ENCODE results near the gene TNRC6C.

Gene TNRC6C

DNA sequence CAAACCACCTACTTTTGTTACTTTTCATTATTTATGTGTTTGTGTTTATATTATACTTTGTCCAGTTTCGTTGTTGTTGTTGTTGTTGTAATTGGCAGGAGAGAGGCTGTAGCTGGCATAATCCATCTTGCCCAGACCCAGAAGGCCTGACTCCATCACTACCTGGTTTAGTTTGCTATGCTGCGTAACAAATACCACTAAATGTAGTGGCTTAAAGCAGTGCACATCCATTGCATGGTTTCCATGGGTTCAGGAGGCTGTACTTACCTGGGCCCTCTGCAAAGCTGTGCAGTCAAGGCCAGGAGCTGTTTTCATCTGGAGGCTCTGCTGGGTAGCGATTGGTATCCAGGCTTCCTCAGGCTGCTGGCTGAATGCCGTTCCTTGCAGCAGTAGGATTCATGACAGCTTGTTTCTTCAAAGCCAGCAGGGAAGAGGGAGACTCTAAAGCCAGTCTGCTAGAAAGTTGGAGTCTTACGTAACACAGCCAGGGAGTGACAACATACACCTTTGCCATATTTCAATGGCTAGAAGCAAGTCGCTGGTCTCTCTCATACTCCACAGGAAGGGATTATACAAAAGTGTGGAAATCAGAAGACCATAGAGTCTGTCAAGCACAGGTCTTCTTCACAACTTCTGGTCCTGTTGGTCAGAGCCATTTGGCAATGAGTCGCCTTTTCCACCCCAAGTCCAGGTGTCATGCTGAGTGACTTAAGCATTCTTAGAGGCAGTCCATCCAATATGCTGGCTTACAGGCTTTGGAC, 41.1 kb downstream of the TNRC6C start:
- TF ChIP-seq, protein P1, sequence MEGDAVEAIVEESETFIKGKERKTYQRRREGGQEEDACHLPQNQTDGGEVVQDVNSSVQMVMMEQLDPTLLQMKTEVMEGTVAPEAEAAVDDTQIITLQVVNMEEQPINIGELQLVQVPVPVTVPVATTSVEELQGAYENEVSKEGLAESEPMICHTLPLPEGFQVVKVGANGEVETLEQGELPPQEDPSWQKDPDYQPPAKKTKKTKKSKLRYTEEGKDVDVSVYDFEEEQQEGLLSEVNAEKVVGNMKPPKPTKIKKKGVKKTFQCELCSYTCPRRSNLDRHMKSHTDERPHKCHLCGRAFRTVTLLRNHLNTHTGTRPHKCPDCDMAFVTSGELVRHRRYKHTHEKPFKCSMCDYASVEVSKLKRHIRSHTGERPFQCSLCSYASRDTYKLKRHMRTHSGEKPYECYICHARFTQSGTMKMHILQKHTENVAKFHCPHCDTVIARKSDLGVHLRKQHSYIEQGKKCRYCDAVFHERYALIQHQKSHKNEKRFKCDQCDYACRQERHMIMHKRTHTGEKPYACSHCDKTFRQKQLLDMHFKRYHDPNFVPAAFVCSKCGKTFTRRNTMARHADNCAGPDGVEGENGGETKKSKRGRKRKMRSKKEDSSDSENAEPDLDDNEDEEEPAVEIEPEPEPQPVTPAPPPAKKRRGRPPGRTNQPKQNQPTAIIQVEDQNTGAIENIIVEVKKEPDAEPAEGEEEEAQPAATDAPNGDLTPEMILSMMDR (IDR thresholded peaks at IDR 0.05; ENCODE audit: extremely low read depth, missing control alignments): no peak
- DNase-seq (ENCODE audit: low spot score): no peak

DNA sequence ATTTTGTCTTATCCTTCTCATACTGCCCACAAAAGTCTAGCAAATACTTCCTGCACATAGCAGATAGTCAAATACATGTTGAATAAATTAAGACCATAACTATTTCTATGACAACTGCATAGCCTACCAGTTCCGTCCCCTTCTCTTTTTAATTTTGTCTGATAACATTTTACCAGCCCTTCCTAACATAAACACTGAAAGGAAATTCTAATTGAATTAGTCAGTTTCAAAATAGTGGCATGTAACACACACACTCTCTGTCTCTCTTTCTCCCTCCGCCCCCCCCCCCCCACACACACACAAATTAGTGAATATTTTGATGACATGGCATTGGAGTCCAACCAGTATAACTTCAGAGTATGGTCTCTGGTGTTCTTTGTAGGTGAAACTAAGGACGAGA, 41.8 kb downstream of the TNRC6C start:
- DNase-seq (ENCODE audit: low spot score): no peak
- TF ChIP-seq, protein P1 (IDR thresholded peaks at IDR 0.05; ENCODE audit: extremely low read depth, missing control alignments): no peak

DNA sequence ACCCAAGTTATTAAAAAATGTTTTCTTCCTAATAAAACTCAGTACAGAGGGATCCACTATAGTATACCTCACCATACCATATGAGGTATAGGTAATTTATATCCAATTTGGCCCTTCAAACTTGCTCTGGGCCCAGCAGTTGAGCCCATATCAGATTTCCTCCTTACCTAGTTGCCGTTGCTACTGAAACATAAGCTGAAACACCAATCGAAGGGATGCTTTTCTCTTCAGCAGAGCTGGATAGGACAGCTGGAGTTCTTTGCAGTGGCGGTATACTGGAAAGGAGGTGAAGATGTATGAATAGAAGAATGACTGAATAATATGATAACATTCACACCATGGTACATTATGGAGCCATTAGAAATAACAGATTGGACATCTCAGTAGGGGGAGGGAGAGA, 42.7 kb downstream of the TNRC6C start:
- DNase-seq (ENCODE audit: low spot score): no peak
- TF ChIP-seq, protein P1 (IDR thresholded peaks at IDR 0.05; ENCODE audit: extremely low read depth, missing control alignments): no peak

DNA sequence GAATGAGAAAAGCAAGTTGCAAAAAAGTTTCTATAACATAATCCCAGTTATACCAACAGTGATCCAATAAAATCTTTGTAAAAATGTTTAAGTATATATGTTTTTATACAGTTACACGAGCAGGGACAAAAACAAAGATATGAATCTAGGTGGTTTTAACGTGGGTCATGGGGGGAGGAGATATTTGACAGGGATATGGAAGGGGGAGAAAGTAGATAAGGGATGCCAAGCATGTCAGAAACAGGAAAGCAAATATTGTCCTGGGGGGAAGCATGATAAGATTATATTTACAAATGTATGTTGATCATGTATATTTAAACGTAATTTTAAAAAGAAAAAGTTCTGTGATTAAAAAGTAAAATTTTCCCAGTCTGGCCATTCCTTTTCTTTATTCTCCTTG, 43.1 kb downstream of the TNRC6C start:
- TF ChIP-seq, protein P1 (IDR thresholded peaks at IDR 0.05; ENCODE audit: extremely low read depth, missing control alignments): no peak
- no peak for DNase-seq (ENCODE audit: low spot score)

DNA sequence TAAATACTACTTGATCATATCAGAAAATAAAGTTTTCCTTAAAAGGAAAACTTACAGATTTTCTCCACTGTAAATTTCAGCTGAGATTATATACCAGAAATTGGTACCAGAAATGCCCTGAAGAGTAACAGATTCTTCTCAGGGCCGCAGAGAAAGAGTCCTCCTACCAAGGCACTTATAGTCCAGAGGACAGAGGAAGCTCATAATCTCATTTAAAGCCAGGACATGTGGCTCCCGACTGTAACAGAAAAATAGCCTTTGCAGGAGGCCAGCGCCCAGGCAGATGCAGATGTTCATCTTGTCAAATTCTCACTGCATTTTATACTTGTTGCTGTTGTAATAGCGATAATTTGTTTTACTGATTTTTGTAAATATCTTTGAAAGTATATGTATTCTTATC, 43.7 kb downstream of the TNRC6C start:
- no peak for DNase-seq (ENCODE audit: low spot score)

DNA sequence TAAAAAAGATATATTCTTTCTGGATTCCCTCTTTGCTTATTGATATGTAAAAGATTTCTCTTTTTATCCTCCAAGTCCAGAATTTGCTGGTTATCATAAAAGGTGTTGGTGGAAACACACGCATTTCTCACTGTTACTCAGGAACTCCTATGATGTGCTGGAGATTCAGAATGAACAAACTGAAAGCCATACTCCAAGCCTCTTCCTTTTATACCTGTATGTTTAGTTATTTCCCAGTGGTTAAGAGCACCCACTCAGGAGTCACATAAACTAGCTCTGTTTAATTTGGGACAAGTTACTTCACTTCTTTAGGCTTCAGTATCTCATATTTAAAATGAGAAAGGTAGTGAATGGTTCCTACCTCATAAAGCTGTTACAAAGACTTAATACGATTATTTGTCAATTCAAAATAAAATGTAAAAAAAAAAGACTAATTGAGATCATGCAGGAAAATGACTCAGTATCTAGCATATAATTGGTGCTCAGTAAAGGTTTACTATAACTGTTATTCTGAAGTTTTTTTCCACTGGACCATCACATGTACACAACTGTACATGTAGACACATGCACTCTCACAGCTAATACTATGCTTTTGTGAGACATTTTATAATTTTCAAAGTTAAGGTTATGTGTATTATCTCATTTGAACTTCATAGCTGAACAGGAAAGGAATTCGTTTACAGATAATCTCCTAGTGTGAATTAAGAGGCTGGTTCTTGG, 47.1 kb downstream of the TNRC6C start:
- no peak for DNase-seq (ENCODE audit: low spot score)
- TF ChIP-seq, protein P1 (IDR thresholded peaks at IDR 0.05; ENCODE audit: extremely low read depth, missing control alignments): no peak

More for the DNA sequence above, 43.7 kb downstream of the TNRC6C start:
- TF ChIP-seq, protein P1 (IDR thresholded peaks at IDR 0.05; ENCODE audit: extremely low read depth, missing control alignments): no peak

DNA sequence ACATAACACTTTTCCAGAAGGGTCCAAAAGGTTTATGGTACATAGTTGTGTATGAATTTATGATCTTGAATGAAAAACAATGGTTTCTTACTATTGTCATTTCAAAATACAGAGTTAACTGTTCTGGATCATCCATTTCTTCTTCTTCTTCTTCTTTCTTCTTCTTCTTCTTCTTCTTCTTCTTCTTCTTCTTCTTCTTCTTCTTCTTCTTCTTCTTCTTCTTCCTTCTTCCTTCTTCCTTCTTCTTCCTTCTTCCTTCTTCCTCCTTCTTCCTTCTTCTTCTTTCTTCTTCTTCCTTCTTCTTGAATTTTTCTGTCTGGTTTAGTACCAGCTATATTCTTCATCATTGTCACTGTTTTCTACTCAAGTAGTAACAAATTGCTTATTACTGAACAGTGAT, 47.8 kb downstream of the TNRC6C start:
- TF ChIP-seq, protein P1 (IDR thresholded peaks at IDR 0.05; ENCODE audit: extremely low read depth, missing control alignments): no peak
- DNase-seq (ENCODE audit: low spot score): no peak

Data from GM20000 (cell line).